Cardiac septum (tissue), 1 donor: ENCODE measurements around the gene NRROS. TPM values are rescaled to one million over a fixed set of nuclear protein-coding genes. Genes with fewer than 3 reads are reported as not detected.

ENCODE experiments used
- DNase-seq: peaks from one replicate; pipeline ENCODE4 v3.0.0-alpha.2; 2020; ENCODE audit warnings: low spot score
- intact Hi-C: fragments of 100-400 bp; cut with DNase I; formaldehyde crosslinking; loops from one replicate; pipeline ENCODE4 v1.14.0; 2022
- total RNA-seq: library from RNA; stranded (reverse); fragmentation: NEBNext Ultra II Directional; extraction: Animal tissue kit (Norgen Biotek cat#: 25700); gene quantifications from one replicate; pipeline ENCODE4 v1.2.1, GENCODE V29; 2021
- donor health status: DM: no; HTN: no; CAD: no.

Gene NRROS
- total RNA-seq, 1 donor from 2014 or later: 2.6 TPM

DNA sequence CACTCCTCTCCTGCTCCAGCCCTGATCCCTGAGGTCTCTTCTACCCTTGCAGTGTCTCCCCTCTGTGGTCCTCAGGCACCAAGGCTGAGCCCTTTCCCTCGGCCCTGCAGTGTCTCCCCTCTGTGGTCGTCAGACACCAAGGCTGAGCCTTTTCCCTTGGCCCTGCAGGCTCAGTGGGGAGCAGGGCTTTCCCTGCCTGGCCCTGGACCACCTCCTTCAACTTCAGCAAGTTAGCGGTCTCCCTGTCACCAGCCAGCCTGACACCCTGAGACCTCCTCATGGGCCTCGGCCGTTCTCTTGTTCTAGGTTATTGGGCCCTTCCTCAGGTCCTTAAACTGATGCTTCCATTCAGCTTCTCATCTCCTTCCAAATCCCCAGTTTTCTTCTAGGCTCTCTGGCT lies 4.3 kb downstream of the NRROS start:
- intact Hi-C loops: no loop called here
- no peak for DNase-seq

GRCh38 chr3:196645096-196645495 lies 5.6 kb downstream of the NRROS start:
- intact Hi-C loops: no loop called here
- no peak for DNase-seq

- intact Hi-C loops: no loop called here
- no peak for DNase-seq
Observed at GRCh38 chr3:196645897-196646665, 6.6 kb downstream of the NRROS start.

DNA sequence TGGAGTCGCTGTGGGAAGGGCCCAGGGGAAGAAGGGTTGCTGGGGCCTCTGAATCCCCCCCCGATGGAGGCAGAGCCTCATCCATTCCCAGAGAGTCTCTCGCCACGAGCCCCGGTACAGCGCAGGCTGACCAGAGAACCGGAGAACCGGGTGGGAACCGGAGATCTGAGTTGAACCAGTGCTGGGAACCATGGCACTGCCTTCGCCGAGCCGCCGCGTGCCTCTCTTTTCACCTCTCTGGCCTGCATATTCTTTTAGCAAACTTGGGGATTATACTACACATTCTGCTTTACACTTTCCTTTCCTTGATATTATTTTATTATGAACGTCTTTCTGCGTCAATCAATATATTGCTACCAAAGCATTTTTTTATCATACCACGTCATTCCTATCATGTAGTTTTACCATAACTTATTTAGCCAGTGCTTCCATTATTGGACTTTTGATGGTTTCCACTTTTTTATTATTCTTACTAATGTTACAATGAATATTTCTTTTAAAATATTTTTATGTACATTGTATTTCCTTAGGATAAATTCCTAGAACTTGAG lies 7.2 kb downstream of the NRROS start:
- no peak for DNase-seq
- intact Hi-C loops: no loop called here

- intact Hi-C loops: loop anchor here (5.0 kb wide), 1 partner anchor 39 kb away; no protein-coding TSS in a partner anchor
- no peak for DNase-seq
Observed at GRCh38 chr3:196650740-196651311, 11.3 kb downstream of the NRROS start.

GRCh38 chr3:196651819-196652218 lies 12.3 kb downstream of the NRROS start:
- intact Hi-C loops: loop anchor here (5.0 kb wide), 1 partner anchor 40 kb away; no protein-coding TSS in a partner anchor
- no peak for DNase-seq

DNA sequence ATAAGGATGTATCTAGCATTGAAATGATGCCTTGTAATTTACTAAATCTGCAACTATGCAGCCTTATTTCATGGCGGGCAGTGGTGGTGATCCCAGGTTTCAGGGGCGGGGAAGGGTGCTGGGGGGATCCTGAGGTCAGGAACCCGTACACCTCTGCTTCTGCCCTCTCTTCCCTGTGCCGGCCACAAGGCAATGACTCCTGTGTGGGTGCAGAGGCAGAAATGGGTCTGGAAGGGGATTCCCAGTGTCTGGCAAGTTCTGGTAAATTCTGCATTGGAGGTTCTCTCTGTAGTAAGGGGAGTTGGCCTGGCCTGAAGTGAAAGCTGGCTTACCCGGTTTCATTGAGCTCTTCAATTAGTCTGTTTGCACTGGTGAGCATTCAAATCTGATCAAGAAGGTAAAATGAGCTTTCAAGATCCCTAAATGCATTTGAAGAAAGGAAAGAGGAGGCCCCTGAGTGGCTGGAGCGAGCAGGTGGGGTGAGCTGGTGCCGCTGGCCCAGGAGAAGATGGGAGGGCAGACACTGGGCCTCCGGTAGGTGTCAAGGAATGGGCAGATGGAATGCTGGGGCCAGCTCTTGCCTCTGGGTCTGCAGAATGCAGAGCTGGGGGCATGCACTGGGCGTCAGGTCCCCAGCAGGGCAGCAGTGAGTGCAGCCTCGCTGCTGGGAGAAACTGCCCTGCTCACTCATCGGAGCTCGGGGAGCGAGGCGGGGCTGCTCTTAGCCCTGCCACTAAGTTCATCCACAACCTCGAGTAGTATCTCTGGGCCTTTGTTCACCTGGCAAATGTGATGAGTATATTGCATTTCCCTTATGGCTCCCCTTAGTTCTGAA lies 13.7 kb downstream of the NRROS start:
- DNase-seq: no peak
- intact Hi-C loops: loop anchor here (5.0 kb wide), 1 partner anchor 41 kb away; no protein-coding TSS in a partner anchor

GRCh38 chr3:196654006-196654734 lies 14.7 kb downstream of the NRROS start:
- intact Hi-C loops: loop anchor here (5.0 kb wide), 1 partner anchor 42 kb away; no protein-coding TSS in a partner anchor
- no peak for DNase-seq

DNA sequence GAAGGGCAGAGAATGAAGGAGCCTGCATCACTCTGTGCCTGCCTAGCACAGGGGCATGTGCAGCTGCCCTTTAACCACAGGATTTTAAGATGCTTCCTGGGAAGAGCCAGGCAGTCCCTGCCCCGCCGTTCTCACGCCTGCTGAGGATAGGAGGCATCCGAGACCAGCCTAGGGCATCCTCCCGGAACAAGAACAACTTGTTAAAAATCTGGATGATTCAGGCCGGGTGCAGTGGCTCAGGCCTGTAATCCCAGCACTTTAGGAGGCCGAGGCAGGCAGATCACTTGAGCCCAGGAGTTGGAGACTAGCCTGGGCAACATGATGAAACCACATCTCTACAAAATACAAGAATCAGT lies 15.2 kb downstream of the NRROS start:
- intact Hi-C loops: loop anchor here (5.0 kb wide), 1 partner anchor 42 kb away; no protein-coding TSS in a partner anchor

GRCh38 chr3:196655496-196655895 lies 16.0 kb downstream of the NRROS start:
- intact Hi-C loops: no loop called here
- DNase-seq: no peak

More for the DNA sequence above, 15.2 kb downstream of the NRROS start:
- no peak for DNase-seq

DNA sequence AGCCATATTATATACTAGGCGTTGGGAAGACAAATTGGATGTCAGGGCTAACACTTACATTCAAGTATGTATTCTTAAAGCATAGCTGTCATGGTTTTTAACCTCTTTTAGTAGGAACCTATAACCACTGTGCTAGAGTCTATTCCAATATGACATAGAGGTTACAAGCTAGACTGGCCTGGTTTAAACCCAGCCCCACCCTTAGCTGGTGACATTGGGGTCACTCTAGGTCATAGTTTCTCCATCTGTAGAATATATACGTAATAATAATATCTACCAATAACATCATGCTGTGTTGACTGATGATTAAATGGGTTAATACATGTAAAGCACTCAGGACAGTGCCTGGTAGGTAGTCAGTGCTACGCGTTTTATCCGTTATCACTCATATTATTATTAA lies 16.7 kb downstream of the NRROS start:
- DNase-seq: no peak
- intact Hi-C loops: no loop called here

DNA sequence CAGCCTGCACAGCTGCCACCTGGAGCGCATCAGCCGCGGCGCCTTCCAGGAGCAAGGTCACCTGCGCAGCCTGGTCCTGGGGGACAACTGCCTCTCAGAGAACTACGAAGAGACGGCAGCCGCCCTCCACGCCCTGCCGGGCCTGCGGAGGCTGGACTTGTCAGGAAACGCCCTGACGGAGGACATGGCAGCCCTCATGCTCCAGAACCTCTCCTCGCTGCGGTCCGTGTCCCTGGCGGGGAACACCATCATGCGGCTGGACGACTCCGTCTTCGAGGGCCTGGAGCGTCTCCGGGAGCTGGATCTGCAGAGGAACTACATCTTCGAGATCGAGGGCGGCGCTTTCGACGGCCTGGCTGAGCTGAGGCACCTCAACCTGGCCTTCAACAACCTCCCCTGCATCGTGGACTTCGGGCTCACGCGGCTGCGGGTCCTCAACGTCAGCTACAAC lies 20.4 kb downstream of the NRROS start:
- peak; percentile 71 for DNase-seq
- intact Hi-C loops: no loop called here

GRCh38 chr3:196660381-196661166 lies 21.1 kb downstream of the NRROS start:
- peak; percentile 68 for DNase-seq
- intact Hi-C loops: no loop called here

DNA sequence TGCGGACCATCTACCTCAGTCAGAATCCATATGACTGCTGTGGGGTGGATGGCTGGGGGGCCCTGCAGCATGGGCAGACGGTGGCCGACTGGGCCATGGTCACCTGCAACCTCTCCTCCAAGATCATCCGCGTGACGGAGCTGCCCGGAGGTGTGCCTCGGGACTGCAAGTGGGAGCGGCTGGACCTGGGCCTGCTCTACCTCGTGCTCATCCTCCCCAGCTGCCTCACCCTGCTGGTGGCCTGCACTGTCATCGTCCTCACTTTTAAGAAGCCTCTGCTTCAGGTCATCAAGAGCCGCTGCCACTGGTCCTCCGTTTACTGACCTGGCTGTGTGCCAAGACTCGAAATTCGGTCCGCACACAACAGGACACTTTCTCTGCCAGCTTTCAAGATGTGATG lies 21.9 kb downstream of the NRROS start:
- intact Hi-C loops: no loop called here
- no peak for DNase-seq

- intact Hi-C loops: no loop called here
- no peak for DNase-seq
Observed at GRCh38 chr3:196662033-196662432, 22.5 kb downstream of the NRROS start.

GRCh38 chr3:196662711-196663571 lies 23.4 kb downstream of the NRROS start:
- intact Hi-C loops: no loop called here
- no peak for DNase-seq

- intact Hi-C loops: no loop called here
Observed at GRCh38 chr3:196666001-196666867, 26.7 kb downstream of the NRROS start.

More at GRCh38 chr3:196666001-196666867, 26.7 kb downstream of the NRROS start:
- DNase-seq: no peak
